NCI-H2081 treated with DMSO at 0.1 percent for 48 hours (cell line): Measurements from ENCODE around the gene KCNQ1.
A peak's percentile ranks its signal among the peaks of the same experiment; 100 is the strongest.

Experiments used
- DNase-seq: peaks from one replicate; lab custom pipeline; 2025; lab: John Stamatoyannopoulos, UW

Gene KCNQ1, protein sequence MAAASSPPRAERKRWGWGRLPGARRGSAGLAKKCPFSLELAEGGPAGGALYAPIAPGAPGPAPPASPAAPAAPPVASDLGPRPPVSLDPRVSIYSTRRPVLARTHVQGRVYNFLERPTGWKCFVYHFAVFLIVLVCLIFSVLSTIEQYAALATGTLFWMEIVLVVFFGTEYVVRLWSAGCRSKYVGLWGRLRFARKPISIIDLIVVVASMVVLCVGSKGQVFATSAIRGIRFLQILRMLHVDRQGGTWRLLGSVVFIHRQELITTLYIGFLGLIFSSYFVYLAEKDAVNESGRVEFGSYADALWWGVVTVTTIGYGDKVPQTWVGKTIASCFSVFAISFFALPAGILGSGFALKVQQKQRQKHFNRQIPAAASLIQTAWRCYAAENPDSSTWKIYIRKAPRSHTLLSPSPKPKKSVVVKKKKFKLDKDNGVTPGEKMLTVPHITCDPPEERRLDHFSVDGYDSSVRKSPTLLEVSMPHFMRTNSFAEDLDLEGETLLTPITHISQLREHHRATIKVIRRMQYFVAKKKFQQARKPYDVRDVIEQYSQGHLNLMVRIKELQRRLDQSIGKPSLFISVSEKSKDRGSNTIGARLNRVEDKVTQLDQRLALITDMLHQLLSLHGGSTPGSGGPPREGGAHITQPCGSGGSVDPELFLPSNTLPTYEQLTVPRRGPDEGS

DNA sequence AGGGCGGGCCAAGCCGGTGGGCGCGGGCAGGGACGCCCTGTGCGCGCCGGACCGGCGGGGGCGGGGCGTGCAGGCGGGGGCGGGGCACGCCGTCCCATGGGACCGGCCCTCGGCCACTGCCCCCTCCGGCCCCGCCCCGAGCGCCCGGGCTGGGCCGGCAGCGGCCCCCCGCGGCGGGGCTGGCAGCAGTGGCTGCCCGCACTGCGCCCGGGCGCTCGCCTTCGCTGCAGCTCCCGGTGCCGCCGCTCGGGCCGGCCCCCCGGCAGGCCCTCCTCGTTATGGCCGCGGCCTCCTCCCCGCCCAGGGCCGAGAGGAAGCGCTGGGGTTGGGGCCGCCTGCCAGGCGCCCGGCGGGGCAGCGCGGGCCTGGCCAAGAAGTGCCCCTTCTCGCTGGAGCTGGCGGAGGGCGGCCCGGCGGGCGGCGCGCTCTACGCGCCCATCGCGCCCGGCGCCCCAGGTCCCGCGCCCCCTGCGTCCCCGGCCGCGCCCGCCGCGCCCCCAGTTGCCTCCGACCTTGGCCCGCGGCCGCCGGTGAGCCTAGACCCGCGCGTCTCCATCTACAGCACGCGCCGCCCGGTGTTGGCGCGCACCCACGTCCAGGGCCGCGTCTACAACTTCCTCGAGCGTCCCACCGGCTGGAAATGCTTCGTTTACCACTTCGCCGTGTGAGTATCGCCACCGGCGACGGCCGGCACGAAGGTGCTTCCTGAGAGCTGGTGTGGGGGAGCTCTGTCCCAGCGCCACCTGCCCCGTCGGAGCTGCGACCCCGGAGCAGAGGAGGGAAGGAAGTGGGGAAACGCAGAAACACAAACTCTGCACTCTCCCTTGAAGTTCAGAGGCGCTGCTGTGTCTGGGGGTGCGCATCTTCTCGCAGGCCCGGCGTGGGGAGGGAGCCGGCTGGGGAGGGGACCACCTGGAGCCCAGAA is at the start of gene KCNQ1:
KCNQ1 (plus strand) TSS at position 188 of the 925 bp plus-strand sequence; CDS start at position 279, 91 bp downstream.
- DNase-seq: no peak

DNA sequence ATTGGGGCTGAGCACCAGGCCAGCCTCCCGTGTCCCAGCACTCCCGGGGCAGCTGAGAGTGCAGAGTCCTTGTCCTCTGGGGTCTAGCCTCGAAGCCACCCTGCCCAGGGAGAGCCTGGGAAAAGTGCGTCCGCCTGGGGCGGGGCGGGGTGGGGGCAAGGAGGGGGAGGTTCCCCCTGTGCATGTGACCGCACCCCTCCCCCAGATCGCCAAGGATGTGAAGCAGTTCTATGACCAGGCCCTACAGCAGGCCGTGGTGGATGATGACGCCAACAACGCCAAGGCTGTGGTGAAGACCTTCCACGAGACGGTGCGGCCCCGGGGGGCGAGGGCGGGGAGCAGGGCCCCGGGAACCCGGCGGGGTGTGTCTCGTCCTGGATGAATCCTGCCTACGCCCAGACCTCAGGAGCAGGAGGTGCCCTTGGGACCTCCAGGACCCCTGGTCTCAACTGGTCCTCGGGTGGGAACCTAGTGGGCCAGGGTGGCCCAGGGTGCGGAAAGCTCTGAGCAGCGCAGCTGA is 49.5 kb upstream of the KCNQ1 start:
- DNase-seq: no peak

DNA sequence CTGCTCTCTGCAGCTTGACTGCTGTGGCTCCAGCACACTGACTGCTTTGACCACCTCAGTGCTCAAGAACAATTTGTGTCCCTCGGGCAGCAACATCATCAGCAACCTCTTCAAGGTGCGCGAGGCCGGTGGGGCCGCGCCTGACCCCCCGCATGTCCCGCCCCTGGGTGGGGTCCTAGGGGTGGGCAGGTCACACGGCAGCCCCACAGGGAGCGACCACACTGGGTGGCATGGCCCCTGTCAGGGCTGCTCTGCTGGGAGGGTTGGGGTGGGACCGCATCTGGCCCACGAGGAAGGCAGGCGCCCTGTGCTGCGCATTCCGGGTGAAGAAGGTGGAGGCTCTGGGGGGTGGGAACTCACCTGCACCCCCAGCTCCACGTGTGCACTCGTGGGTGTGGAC is 49.0 kb upstream of the KCNQ1 start:
- DNase-seq: no peak

DNA sequence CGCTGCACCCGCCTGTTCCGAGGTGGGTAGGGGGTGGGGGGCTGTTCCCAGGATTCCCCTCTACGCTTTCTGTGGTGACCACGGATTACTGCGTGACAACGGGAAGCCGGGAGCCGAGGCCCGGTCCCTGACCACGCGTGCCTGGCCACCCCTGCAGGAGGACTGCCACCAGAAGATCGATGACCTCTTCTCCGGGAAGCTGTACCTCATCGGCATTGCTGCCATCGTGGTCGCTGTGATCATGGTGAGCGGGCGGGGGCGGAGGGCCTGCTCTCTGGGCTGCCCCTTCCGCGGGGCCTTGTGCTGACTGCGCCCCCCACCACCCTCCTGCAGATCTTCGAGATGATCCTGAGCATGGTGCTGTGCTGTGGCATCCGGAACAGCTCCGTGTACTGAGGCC is 48.3 kb upstream of the KCNQ1 start:
- DNase-seq: no peak

DNA sequence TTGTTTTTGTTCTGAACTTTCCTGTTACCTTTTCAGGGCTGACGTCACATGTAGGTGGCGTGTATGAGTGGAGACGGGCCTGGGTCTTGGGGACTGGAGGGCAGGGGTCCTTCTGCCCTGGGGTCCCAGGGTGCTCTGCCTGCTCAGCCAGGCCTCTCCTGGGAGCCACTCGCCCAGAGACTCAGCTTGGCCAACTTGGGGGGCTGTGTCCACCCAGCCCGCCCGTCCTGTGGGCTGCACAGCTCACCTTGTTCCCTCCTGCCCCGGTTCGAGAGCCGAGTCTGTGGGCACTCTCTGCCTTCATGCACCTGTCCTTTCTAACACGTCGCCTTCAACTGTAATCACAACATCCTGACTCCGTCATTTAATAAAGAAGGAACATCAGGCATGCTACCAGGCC is 47.8 kb upstream of the KCNQ1 start:
- DNase-seq: no peak

DNA sequence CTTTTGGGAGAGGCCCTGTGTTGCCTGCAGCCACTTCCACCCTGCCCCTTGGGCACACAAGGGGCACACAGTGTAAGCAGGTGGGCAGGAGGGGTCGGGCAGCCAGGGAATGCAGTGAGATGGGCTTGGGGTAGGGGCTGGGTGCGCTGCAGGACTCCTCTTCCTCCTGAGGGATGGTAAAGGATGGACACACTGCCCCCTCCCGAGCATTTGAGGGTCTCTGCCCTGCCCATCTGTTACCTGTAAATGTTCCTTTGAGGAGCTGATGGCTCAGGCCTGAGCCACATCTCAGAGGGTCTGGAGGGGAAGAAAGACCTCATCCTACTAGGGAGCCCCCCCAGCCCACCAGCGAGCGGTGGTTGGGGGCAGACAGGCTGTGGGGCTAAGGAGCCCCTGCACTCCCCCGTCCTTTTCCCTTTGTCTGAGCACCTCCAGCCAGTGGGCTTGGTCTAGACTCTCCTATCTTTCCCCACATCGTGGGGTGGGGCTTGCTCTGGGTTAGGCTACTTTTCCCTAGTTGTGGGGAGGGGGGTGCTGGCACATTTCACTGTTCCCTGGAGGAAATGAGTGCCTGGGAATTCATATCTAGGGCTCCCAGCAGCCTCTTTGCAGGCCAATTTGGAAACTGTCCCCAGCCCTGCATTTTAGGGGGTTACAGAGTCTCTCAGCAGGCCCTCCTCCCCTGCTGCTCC is 46.0 kb upstream of the KCNQ1 start:
- no peak for DNase-seq

DNA sequence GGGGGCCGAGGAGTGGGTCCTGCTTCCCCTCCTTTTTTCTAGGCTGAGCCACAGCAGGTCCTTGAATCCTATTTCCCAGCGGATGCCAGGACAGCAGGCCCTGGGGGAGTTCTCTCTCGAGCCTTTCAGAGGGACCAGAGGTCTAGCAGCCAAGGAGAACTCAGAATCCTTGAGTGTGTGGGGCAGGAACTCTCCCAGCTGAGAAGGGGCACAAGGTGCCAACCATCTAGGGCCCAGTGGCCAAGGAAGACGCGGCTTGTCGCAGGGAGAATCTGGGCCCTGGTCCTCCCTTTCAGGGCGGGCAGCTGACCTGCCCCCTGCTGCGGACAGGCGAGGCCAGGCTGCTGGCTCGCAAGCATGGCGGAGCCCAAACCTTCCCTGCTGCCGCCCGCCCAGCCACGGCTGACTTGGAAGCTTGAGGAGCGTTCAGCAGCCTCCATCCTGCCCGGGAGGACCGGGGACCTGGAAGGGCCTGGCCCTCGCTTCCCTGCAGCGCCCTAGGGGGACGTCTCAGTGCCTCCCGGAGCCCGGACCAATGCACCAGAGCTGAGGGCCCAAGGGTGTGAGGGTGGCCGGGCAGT is 45.2 kb upstream of the KCNQ1 start:
- no peak for DNase-seq

DNA sequence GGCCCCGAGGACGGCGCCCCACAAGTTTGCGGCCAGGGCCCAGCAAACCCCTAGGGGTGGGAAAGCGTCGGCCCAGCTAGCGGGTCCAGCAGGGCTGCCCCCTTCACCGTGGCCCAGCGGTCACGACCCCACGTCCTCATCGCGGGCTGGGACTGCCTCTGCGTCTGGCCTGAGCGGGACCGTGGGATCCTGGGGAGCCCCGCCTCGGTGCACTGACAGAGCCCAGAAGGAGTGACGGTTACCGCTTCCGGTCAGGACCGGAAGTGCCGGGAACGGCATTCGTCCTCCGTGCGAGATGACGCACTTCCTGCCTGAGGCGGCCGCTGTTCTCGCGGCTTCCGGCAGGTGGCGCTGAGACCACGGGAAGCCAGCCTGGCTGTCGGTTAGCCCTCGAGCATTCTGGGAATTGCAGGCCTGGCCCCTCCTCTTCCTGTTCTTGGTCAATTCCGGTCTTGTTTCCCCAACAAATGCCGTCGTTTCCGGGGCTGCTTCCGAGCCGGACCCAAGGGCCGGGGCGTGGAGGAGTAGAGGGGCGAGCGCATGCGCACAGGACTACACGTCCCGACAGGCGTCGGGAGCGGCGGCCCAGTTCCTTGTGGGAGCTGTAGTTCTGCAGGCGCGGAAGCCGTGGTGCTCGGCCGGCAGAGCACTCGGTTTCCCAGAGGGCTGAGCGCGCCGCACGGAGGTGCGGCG is 44.6 kb upstream of the KCNQ1 start, which contains the start of gene TSSC4:
TSSC4 (plus strand) TSS at position 682 of the 693 bp plus-strand sequence. CDS start 1,884 bp downstream, outside the sequence.
- peak; percentile 97 for DNase-seq

DNA sequence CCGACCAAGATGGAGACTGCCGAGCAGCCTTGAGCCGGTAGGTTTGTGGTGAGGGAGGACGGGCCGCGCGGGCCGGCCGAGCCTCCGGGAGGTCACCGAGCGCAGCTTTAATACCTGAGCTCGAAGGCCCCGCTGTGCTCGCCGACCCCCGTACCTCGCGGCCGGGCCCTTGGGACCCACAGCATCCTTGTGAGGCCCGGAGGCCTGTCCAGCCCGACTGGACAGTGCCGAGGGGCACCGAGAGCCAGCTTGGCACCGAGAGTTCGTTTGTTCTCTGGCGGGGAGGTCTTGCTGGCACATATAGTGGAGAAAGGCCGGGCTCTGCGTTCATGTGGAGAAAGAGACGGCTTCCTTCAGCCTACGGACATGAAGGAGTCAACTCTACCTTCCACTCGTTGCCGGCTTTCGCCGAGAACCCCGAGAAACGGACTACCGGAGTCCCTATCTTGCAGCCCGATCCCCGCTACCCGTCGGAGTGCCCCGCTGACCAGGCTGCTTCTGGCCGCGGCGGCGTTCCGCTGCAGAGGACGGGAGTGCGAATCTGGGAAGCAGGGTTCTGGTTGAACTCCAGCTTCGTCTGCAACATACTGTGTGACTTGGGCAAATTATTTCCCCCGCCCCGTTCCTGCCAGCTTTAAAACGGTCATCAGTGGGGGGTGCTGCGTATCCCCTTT is 43.9 kb upstream of the KCNQ1 start:
- DNase-seq: no peak

DNA sequence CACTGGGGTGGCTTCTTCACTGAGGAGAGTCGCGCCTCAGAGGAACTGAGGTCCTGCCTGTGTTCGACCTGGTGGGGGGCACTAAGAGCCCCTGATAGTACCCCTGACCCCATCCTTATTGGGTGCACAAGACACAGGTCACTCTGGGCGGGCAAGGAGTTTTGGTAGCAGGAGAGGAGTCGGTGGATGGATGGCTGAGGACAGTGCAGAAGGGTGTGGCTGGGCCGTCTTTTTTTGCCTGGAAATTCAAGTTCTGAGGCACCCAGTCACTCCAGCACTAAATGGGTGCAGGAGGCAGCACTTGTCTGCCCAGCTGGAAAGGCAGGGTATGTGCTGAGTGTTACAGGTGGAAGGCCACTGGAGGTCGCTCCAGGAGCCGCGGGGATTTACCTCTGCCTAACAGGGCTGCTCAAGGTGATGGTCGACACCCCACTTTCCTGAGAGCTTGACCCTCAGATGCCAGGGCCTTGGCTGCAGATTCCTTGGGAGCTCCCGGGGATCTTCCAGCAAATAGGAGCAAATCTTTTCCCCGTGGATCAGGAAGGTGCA is 43.3 kb upstream of the KCNQ1 start:
- no peak for DNase-seq

DNA sequence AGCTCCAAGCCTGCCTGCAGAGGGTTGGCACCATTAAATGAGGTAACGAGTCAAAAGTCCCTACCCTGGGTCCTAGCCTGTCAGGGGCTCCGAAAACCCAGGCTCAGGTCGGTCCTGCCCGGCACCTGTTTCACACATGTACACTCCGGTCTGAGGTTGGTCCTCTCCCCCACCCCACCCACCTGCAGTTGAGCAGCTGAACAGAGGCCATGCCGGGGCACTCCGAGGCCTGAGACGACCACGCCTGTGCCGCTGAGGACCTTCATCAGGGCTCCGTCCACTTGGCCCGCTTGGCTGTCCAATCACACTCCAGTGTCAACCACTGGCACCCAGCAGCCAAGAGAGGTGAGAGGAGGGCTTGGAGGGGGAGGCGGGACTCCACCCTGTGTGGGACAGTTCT is 42.7 kb upstream of the KCNQ1 start:
- no peak for DNase-seq

DNA sequence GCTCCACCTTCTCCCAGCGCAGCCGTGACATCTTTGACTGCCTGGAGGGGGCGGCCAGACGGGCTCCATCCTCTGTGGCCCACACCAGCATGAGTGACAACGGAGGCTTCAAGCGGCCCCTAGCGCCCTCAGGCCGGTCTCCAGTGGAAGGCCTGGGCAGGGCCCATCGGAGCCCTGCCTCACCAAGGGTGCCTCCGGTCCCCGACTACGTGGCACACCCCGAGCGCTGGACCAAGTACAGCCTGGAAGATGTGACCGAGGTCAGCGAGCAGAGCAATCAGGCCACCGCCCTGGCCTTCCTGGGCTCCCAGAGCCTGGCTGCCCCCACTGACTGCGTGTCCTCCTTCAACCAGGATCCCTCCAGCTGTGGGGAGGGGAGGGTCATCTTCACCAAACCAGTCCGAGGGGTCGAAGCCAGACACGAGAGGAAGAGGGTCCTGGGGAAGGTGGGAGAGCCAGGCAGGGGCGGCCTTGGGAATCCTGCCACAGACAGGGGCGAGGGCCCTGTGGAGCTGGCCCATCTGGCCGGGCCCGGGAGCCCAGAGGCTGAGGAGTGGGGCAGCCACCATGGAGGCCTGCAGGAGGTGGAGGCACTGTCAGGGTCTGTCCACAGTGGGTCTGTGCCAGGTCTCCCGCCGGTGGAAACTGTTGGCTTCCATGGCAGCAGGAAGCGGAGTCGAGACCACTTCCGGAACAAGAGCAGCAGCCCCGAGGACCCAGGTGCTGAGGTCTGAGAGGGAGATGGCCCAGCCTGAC is 41.7 kb upstream of the KCNQ1 start:
- no peak for DNase-seq

DNA sequence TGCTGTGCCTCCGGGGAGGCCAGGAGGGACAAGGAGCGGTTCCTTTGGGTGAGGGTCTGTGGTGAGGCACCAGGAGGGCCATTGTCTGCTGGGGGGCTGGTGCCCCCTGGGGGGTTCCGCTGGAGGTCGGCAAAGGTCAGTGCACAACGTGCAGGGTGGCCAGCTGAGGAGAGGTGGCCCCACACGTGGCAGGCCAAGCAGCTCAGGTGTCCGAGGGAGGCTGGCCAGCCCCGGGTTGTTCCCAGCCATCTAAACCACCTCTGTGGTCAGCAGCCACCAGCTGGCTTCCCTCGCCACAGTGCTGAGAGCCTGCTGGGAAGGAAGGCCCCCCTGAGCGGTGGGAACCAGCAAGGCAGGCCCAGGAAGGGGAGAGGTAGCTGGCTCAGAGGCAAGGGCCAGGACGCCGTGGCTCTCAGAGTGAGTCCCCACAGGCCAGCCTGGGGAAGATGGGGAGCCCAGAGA is 40.0 kb upstream of the KCNQ1 start:
- no peak for DNase-seq

DNA sequence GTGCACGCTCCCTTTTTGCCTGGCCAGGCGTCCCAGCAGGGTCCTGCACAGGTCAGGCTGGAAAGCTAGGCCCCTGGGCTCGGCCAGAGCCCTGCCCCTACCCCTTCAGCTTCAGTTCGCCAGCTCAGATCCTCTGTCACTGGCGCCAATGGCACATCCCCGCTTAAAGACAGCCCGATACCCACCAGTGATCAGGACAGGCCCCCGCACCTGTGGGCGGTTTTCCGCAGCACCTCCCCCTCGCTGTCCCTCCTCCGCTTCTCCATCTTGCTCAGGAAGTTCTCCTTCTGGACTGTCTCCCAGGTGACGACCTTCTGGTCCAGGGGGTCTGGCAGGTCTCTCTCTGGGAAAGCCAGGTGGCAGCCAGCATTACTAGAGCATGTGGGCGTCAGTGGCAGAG is 38.4 kb upstream of the KCNQ1 start:
- no peak for DNase-seq

DNA sequence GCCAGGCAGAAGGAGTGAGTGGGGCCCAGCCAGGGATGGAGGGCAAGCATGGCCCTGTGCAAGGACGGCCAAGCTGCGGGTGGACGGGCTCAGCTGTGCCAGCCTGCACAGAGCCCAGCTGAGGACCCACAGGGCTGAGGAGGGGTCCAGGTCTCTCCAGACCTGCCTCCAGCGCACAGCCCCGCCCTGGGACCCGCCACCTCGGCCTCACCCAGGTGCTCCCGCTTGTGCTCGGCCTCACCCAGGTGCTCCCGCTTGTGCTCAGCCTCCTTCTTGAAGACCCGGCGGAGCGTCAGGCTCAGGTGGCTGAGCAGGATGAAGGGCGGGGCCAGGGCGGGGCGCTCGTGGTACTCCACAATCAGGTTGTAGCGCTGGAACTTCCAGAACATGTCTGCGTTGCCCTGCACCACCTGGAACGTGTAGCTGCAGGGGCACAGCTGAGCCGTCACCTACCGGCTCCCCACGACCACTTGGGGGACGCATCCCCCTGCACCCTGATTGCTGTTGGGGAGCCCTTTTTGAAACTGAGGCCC is 37.9 kb upstream of the KCNQ1 start:
- no peak for DNase-seq

DNA sequence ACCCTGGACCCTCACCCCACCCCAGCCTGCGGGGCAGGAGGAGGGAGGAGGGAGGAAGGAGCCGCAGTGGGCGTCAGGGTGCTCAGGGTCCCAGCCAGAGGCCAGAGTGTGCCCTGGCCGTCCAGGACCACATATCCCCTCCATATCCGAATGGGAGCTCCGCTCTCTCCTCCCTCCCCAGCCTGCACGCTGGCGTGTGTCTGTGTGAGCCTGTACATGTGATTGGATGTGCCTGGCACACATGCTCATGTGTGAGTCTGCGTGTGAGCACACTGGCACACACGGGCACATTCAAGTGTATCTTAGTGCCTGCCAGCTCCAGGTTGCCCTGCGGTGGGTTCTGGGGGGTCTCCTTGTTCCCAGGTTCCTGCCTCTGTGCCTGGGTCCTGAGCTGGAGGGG is 36.1 kb upstream of the KCNQ1 start:
- no peak for DNase-seq

DNA sequence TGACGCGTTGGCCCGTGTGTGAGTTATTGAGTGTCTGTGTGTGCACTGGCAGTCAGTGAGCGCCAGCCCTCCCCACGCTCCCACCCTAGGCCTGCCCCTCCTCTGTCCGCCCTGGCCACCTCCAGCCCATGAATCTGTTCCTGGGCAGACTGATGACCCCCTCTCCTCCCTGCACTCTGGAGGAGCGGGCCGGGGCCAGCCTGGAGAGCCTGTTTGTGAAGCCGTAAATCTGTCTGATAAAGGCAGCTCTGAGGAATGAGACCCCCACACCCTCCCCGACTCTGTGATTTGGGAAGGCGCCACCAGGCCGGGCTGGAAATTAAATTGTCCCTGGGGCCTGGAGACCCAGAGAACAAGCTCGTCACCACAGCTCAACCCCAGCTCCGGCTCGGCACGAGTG is 35.7 kb upstream of the KCNQ1 start:
- no peak for DNase-seq
